HG03064 (cell line): Measurements from ENCODE around the gene CRTC1.
A peak's percentile ranks its signal among the peaks of the same experiment; 100 is the strongest.

Experiments
- ATAC-seq: cut with Tn5 transposase; IDR thresholded peaks from one replicate; pipeline ENCODE4 v1.9.1; 2021; ENCODE audit warnings: low read depth; ENCODE audit not compliant: unreplicated experiment

The CRTC1 gene

GRCh38 chr19:18831524-18832305 is 148.2 kb downstream of the CRTC1 start, which contains the start of gene UPF1:
TSS of gene UPF1 (plus strand) at chr19:18831959. CDS start at chr19:18832210, 251 bp downstream.
- ATAC-seq, result peak; percentile 66
